Natural killer cell (primary cell): ENCODE results near the gene INMT. TPM values are rescaled to one million over a fixed set of nuclear protein-coding genes. Genes with fewer than 3 reads are reported as not detected.

Experiments
- ATAC-seq, 3 donors: fragments of 150-1000 bp in 2 of 3; fragments of 200-7000 bp in 1 of 3; cut with Tn5 transposase; 1 replicate in 1 of 3; 2 replicates in 2 of 3; pipeline ENCODE4 v1.10.0; 2021; ENCODE audit warnings: mild to moderate bottlenecking in 2 of 3, moderate library complexity in 2 of 3
- DNase-seq, 2 donors: peaks; one replicate each; pipeline versions ENCODE4 v3.0.0 to v3.0.0-alpha.2; 2013 to 2021; ENCODE audit warnings: mixed read lengths in 1 of 2
- H3K27ac ChIP-seq: one replicate; pipeline ENCODE4 v1.5.1; 2013; ENCODE audit warnings: mild to moderate bottlenecking, low read length
- H3K27me3 ChIP-seq: one replicate; pipeline ENCODE4 v1.6.1; 2013; ENCODE audit warnings: low read length; ENCODE audit not compliant: control insufficient read depth, insufficient read depth
- H3K36me3 ChIP-seq: one replicate; pipeline ENCODE4 v1.6.1; 2013; ENCODE audit warnings: low read length; ENCODE audit not compliant: control insufficient read depth, insufficient read depth
- H3K4me1 ChIP-seq: one replicate; pipeline ENCODE4 v1.6.1; 2013; ENCODE audit warnings: low read length; ENCODE audit not compliant: control insufficient read depth, insufficient read depth
- H3K4me3 ChIP-seq: one replicate; pipeline ENCODE4 v1.5.1; 2013; ENCODE audit warnings: low read length
- H3K9me3 ChIP-seq: one replicate; pipeline ENCODE4 v1.6.1; 2013; ENCODE audit warnings: low read length; ENCODE audit not compliant: control insufficient read depth, insufficient read depth
- H3K27ac Mint-ChIP-seq, 2 donors: one replicate each; pipeline ENCODE4 v1.8.0; 2022; ENCODE audit warnings: mild to moderate bottlenecking in 2 of 2, mixed read lengths in 2 of 2, moderate library complexity in 1 of 2
- H3K27me3 Mint-ChIP-seq, 2 donors: one replicate each; pipeline ENCODE4 v1.8.0; 2022; ENCODE audit warnings: low read depth in 2 of 2, mixed read lengths in 2 of 2
- H3K36me3 Mint-ChIP-seq: one replicate; pipeline ENCODE4 v1.8.0; 2022; ENCODE audit warnings: mixed read lengths
- H3K4me1 Mint-ChIP-seq, 2 donors: one replicate each; pipeline ENCODE4 v1.8.0; 2022; ENCODE audit warnings: mixed read lengths in 2 of 2
- H3K4me3 Mint-ChIP-seq: one replicate; pipeline ENCODE4 v1.8.0; 2022; ENCODE audit warnings: mild to moderate bottlenecking, moderate library complexity, mixed read lengths
- H3K9me3 Mint-ChIP-seq, 2 donors: one replicate each; pipeline ENCODE4 v1.8.0; 2022; ENCODE audit warnings: mixed read lengths in 2 of 2
- CTCF ChIP-seq: fragments of 200-600 bp; IDR thresholded peaks from one replicate; pipeline ENCODE4 v1.8.0; 2022; ENCODE audit warnings: antibody characterized with exemption
- WGBS: methylation state at CpG from one replicate; pipeline ENCODE4 v1.1.7; 2013; ENCODE audit warnings: missing lambda C conversion rate; ENCODE audit not compliant: insufficient coverage; 5-methylcytosine and 5-hydroxymethylcytosine counted together
- intact Hi-C: fragments of 100-400 bp; cut with micrococcal nuclease; formaldehyde crosslinking; loops from one replicate; pipeline ENCODE4 v1.14.2; 2022
- total RNA-seq, 4 donors: library from RNA; stranded (reverse); fragments of 120-200 nt in 1 of 4; gene quantifications; one replicate each; pipeline versions ENCODE4 v1.2.3 to v1.2.4, GENCODE V29; 2013 to 2022

INMT gene
- total RNA-seq, 3 donors from 2014 or later (not counting 1 experiment from before 2014, with no cell fraction given), result 0.56 to 1.0 TPM; not detected in 1

DNA sequence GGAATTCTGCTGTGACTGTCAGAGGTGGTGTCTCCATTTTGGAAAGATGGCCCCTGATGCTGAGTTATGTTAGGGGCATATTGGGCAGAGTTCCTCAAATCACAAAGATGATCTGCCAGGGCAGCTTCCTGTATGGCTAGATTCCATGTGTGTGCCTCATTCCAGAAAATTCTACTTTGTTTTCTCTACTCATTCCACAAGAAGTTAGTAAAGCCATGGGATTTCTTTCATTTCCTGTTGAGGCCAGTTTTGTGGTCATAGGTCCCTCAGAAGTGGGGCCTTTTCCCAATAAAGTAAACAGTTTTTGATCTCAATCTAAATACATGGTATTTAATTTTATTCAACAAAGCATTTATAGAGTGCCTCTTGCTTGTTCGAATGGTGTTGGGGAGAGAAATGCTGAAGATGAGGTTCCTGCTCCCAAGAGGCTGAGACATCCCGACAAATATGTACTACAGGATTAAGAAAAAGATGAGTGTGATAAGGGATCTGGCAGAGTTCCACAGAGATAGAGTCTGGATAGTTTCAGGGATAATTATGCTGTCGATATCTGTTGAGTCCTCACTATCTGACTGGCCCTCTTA is 52.2 kb downstream of the INMT start:
- no peak overlapping the region for H3K27ac ChIP-seq
- H3K9me3 Mint-ChIP-seq, result no peaks in the 10 kb centered on the region
- DNase-seq (no peak), ATAC-seq (no peak)
- H3K36me3 ChIP-seq, result no peaks in the 10 kb centered on the region
- no peak overlapping the region for H3K4me3 Mint-ChIP-seq
- 90% methylated on average over 3 of the region's 3 CpGs for WGBS
- H3K4me1 ChIP-seq, result no peaks in the 10 kb centered on the region
- peaks cover 0 to 4% of the 10 kb centered on the region in 2 donors for H3K27me3 Mint-ChIP-seq
- H3K27ac Mint-ChIP-seq, result no peak overlapping the region
- H3K9me3 ChIP-seq, result no peaks in the 10 kb centered on the region
- no peaks in the 10 kb centered on the region for H3K36me3 Mint-ChIP-seq
- intact Hi-C loops, result no loop called here
- H3K27me3 ChIP-seq, result no peaks in the 10 kb centered on the region
- no peaks in the 10 kb centered on the region for H3K4me1 Mint-ChIP-seq
- no peak for TF ChIP-seq CTCF
- no peak overlapping the region for H3K4me3 ChIP-seq

DNA sequence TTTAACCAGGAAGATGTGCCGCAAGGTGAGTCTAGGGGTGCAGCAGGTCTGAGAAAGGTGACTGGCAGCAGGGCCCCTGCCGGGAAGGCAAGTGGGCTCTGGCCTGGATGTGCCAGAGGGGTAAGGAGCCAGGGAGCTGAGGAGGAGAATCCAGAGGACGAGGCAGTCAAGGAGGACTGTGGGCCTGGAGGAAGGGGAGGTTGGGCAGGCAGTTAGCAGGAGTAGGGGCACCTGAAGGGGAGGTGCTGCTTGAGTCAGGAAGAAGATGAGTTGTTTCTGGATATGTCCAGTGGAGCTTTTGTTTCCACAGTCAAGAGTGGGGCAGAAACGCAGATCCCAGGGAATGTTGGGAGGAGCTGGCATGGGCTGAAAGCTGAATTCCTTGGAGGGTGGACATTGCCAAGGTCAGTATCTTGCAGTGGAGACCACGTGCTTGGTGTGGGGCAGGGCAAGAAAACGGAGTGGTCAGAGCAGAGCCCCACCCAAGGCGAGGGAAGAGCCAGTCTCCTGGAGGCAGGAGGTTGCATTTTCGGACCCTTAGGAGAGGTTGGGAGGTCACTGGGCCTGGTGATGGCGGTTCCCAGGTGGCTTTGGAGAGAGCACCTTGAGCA is 53.3 kb downstream of the INMT start:
- 85% methylated on average over 9 of the region's 9 CpGs for WGBS
- H3K4me3 Mint-ChIP-seq, result no peak overlapping the region

DNA sequence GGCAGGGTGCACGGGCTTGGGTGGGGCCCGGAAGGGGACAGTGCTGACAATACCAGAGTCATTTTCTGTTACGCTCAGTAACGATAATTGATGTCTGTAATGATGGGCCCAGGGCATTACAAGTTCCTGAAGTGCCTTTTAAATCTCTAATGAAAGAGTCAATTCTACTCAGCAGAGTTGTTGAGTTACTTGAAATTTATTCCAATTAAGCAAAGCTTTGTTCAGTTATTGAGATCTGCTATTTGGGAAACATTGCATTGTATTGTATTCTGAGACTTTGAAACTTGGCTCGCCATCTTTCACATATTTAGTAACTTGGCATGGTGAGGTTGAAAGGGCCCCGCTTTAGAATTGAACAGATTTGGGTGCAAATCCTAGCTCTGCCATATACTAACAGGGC is 54.0 kb downstream of the INMT start:
- WGBS, result 98% methylated on average over 5 of the region's 6 CpGs
- Mint-ChIP-seq H3K36me3 (no peaks in the 10 kb centered on the region), H3K9me3 (no peaks in the 10 kb centered on the region), H3K4me1 (no peaks in the 10 kb centered on the region), H3K4me3 (no peak overlapping the region), H3K27me3 (peaks cover 0 to 4% of the 10 kb centered on the region in 2 donors), H3K27ac (no peak overlapping the region)
- H3K4me1 ChIP-seq, result no peaks in the 10 kb centered on the region
- H3K36me3 ChIP-seq, result no peaks in the 10 kb centered on the region
- no peak overlapping the region for H3K4me3 ChIP-seq
- H3K9me3 ChIP-seq, result no peaks in the 10 kb centered on the region
- H3K27me3 ChIP-seq, result no peaks in the 10 kb centered on the region
- ATAC-seq (no peak), DNase-seq (no peak)
- TF ChIP-seq CTCF, result no peak
- intact Hi-C loops, result no loop called here
- no peak overlapping the region for H3K27ac ChIP-seq

More for the DNA sequence above, 53.3 kb downstream of the INMT start:
- no peaks in the 10 kb centered on the region for H3K36me3 ChIP-seq
- no peak for DNase-seq
- no peaks in the 10 kb centered on the region for H3K4me1 Mint-ChIP-seq
- H3K27ac Mint-ChIP-seq, result no peak overlapping the region
- no peak for ATAC-seq
- H3K27me3 ChIP-seq, result no peaks in the 10 kb centered on the region
- H3K36me3 Mint-ChIP-seq, result no peaks in the 10 kb centered on the region
- intact Hi-C loops, result no loop called here
- no peak for TF ChIP-seq CTCF
- H3K4me1 ChIP-seq, result no peaks in the 10 kb centered on the region
- H3K27me3 Mint-ChIP-seq, result peaks cover 0 to 4% of the 10 kb centered on the region in 2 donors
- no peak overlapping the region for H3K4me3 ChIP-seq
- no peaks in the 10 kb centered on the region for H3K9me3 Mint-ChIP-seq
- no peak overlapping the region for H3K27ac ChIP-seq
- H3K9me3 ChIP-seq, result no peaks in the 10 kb centered on the region

Other genes starting within 250 kb of the INMT start
- gene GGCT, start 247.3 kb upstream of the INMT start, total RNA-seq, result 10 to 100 TPM in 1 of 3 donors, 1 to 10 TPM in 2; 8.7 to 10.8 (median 9.2) TPM
- gene GARS1, start 157.3 kb upstream of the INMT start, total RNA-seq, result 100 to 1,000 TPM in 1 of 3 donors, 10 to 100 TPM in 2; 80.2 to 107 (median 92.4) TPM
- not detected for gene CRHR2, start 69.7 kb upstream of the INMT start, total RNA-seq
- 1 to 10 TPM; 1.1 to 1.7 (median 1.1) TPM for gene MINDY4, start 19.3 kb downstream of the INMT start, total RNA-seq
- gene AQP1, start 159.7 kb downstream of the INMT start, total RNA-seq, result 1 to 10 TPM in 1 of 3 donors, under 1 TPM in 1, not detected in 1; 0.50 to 1.4 TPM
- not detected for gene GHRHR, start 211.8 kb downstream of the INMT start, total RNA-seq